PC-3 (cell line): ENCODE data around the gene FOXK2.

Experiments
- EZH2 ChIP-seq: fragments of 300-600 bp; sonication (generic); IDR thresholded peaks from one replicate; pipeline ENCODE4 v1.6.1; 2017; ENCODE audit warnings: antibody characterized with exemption, mild to moderate bottlenecking, low read length; ENCODE audit not compliant: unreplicated experiment
- EZH2phosphoT487 ChIP-seq: fragments of 300-600 bp; sonication (generic); IDR thresholded peaks from 2 replicates; pipeline ENCODE4 v1.6.1; 2018; ENCODE audit warnings: mild to moderate bottlenecking, antibody characterized with exemption, low read length, borderline replicate concordance
- TF ChIP-seq, protein P1 (sequence below): fragments of 300-600 bp; sonication (generic); conservative IDR thresholded peaks from 2 replicates; pipeline ENCODE4 v1.5.1; 2017; ENCODE audit warnings: antibody characterized with exemption, low read depth, mild to moderate bottlenecking, low read length

DNA sequence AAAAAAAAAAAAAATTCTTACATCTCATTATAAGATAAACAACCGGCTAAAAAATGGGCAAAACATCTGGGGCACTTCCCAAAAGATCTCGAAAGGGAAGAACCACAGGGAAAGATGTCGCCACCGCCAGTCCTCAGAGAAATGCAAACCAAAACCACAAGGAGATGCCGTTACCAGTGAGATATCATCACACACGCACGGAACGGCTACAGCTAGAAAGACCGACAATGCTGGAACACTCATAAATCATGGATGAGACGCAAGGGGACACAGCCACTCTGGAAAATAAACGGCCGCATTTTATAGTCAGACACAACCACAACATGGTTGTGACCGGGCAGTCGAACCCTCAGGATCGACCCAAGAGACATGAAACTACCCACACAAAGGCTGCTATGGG, 104.2 kb downstream of the FOXK2 start:
- TF ChIP-seq, protein P1, sequence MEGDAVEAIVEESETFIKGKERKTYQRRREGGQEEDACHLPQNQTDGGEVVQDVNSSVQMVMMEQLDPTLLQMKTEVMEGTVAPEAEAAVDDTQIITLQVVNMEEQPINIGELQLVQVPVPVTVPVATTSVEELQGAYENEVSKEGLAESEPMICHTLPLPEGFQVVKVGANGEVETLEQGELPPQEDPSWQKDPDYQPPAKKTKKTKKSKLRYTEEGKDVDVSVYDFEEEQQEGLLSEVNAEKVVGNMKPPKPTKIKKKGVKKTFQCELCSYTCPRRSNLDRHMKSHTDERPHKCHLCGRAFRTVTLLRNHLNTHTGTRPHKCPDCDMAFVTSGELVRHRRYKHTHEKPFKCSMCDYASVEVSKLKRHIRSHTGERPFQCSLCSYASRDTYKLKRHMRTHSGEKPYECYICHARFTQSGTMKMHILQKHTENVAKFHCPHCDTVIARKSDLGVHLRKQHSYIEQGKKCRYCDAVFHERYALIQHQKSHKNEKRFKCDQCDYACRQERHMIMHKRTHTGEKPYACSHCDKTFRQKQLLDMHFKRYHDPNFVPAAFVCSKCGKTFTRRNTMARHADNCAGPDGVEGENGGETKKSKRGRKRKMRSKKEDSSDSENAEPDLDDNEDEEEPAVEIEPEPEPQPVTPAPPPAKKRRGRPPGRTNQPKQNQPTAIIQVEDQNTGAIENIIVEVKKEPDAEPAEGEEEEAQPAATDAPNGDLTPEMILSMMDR, result no peak
- TF ChIP-seq EZH2 (no peak), EZH2phosphoT487 (no peak)
